Measurements from ENCODE around the gene STAG1. TPM values are rescaled to one million over a fixed set of nuclear protein-coding genes. Genes with fewer than 3 reads are reported as not detected.

The STAG1 gene
- total and polyA plus RNA-seq, 9 of the 15 experiments (the other 6 are each of a cell fraction or from before 2014, with no cell fraction given) = 2.7 to 17.7 (median 8.8) TPM

DNA sequence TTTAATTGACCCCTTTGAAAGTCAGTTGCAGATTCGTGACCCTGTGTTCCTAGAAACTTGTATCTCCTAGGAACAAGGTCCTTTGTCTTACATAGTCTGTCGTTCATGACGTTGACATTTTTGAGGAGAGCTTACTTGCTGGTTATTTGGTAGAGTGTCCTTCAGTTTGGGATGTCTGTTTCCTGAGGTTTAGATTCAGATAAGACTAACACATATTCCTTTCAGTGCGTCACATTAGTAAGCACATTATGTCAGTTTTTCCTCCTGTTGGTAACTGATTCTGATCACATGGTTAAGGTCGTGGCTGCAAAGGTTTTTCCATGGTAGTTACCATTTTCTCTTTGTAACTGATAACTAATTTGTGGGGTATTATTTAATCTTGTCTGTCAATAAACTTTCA, 421.3 kb downstream of the STAG1 start:
- ATAC-seq (peak; percentile 67), FAIRE-seq (no peak), DNase-seq (ENCODE audit: extremely low read depth in 1 of 4, low spot score in 3 of 4) (peak in 2 of 4 experiments; percentile 25 to 53)
- Histone ChIP-seq H3K9ac (ENCODE audit: insufficient read depth in 1 of 2, low read depth in 2 of 2, low read length in 2 of 2) (no peak overlapping the region), H2AFZ (ENCODE audit: low read depth, low read length) (no peak overlapping the region), H4K20me1 (replicated peaks; ENCODE audit: control insufficient read depth, insufficient read depth, low read length) (no peaks in the 10 kb centered on the region), H3K9me3 (replicated peaks; ENCODE audit: control insufficient read depth, insufficient read depth, low read depth, low read length) (no peaks in the 10 kb centered on the region), H3K27ac (ENCODE audit: extremely low read depth, low read depth, low read length) (peak overlapping the region; percentile 17; the same call in 1 of the 3 replicates), H3K4me2 (ENCODE audit: insufficient read depth, low read length) (no peak overlapping the region), H3K4me1 (replicated peaks in 1 of 2; ENCODE audit: control insufficient read depth in 2 of 2, insufficient read depth in 2 of 2, low read length in 2 of 2) (no peaks in the 10 kb centered on the region; a peak in 2 of 5 replicates), H3K27me3 (ENCODE audit: control insufficient read depth in 2 of 2, insufficient read depth in 2 of 2, low read length in 2 of 2) (no peaks in the 10 kb centered on the region), H3K9me1 (ENCODE audit: control insufficient read depth, insufficient read depth, low read length) (no peaks in the 10 kb centered on the region), H3K36me3 (ENCODE audit: control insufficient read depth, insufficient read depth, low read length) (peaks cover 74% of the 10 kb centered on the region), H3K79me2 (ENCODE audit: control insufficient read depth, insufficient read depth, low read length) (no peaks in the 10 kb centered on the region), H3K4me3 (no peak overlapping the region)
- intact Hi-C loops (cut with micrococcal nuclease) (no loop called here), in situ Hi-C loops (cut with MboI) (no loop called here)
- no TSS peak for BruUV-seq (replicated peaks)
- WGBS (ENCODE audit: insufficient coverage, low coverage, missing lambda C conversion rate) = 21% methylated on average over 5 of the region's 5 CpGs
- ChIA-PET POLR2A (interaction anchor here (1.5 kb wide), 1 partner anchor 422 kb away, joined by 4 read pairs; the partner anchor contains the start of gene STAG1), CTCF (ENCODE audit: low intra/inter-chr PET ratio) (no interaction called here)
- TF ChIP-seq CREM (IDR thresholded peaks at IDR 0.05; ENCODE audit: low read depth) (peak; percentile 51), ZNF408 (CRISPR knock-in tag; IDR thresholded peaks at IDR 0.05; ENCODE audit: low read depth) (no peak), GATAD2A (IDR thresholded peaks at IDR 0.05) (no peak), CSDE1 (IDR thresholded peaks at IDR 0.05) (no peak), TCF7L2 (IDR thresholded peaks at IDR 0.05; ENCODE audit: low read depth, low read length) (no peak), SIRT6 (IDR thresholded peaks at IDR 0.05; ENCODE audit: low read depth, low read length) (no peak), CBFA2T3 (IDR thresholded peaks at IDR 0.05) (peak; percentile 51; the same call in 1 of the 2 replicates), ZNF165 (CRISPR knock-in tag; IDR thresholded peaks at IDR 0.05; ENCODE audit: borderline replicate concordance) (no peak), BRD9 (IDR thresholded peaks at IDR 0.05; ENCODE audit: low read depth, partially characterized antibody) (no peak), CHD1 (IDR thresholded peaks at IDR 0.05; ENCODE audit: low read length) (no peak), ZNF57 (CRISPR knock-in tag; IDR thresholded peaks at IDR 0.05) (no peak), MAFF (IDR thresholded peaks at IDR 0.05; ENCODE audit: low read length) (no peak), TCF3 (CRISPR knock-in tag; IDR thresholded peaks at IDR 0.05) (peak; percentile 26; the same call in 1 of the 2 replicates), ARID1B (IDR thresholded peaks at IDR 0.05) (peak; percentile 64), RAD51 (IDR thresholded peaks at IDR 0.05; ENCODE audit: borderline replicate concordance, low read depth) (0 out of 2 replicates have a peak, but pooled peaks have one; percentile 22), FOXM1 (IDR thresholded peaks at IDR 0.05; ENCODE audit: low read depth) (peak; percentile 35; the same call in 1 of the 2 replicates), FOXM1 (CRISPR knock-in tag; IDR thresholded peaks at IDR 0.05; ENCODE audit: low read depth) (no peak), HLTF (IDR thresholded peaks at IDR 0.05) (no peak)
- TF ChIP-seq, protein P1, sequence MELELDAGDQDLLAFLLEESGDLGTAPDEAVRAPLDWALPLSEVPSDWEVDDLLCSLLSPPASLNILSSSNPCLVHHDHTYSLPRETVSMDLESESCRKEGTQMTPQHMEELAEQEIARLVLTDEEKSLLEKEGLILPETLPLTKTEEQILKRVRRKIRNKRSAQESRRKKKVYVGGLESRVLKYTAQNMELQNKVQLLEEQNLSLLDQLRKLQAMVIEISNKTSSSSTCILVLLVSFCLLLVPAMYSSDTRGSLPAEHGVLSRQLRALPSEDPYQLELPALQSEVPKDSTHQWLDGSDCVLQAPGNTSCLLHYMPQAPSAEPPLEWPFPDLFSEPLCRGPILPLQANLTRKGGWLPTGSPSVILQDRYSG (tag; conservative IDR thresholded peaks at IDR 0.05; ENCODE audit: low read depth) = no peak
- TF ChIP-seq, protein P2, sequence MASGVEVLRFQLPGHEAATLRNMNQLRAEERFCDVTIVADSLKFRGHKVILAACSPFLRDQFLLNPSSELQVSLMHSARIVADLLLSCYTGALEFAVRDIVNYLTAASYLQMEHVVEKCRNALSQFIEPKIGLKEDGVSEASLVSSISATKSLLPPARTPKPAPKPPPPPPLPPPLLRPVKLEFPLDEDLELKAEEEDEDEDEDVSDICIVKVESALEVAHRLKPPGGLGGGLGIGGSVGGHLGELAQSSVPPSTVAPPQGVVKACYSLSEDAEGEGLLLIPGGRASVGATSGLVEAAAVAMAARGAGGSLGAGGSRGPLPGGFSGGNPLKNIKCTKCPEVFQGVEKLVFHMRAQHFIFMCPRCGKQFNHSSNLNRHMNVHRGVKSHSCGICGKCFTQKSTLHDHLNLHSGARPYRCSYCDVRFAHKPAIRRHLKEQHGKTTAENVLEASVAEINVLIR (CRISPR knock-in tag; IDR thresholded peaks at IDR 0.05) = peak; percentile 34; the same call in 1 of the 2 replicates
- TF ChIP-seq, protein P3, sequence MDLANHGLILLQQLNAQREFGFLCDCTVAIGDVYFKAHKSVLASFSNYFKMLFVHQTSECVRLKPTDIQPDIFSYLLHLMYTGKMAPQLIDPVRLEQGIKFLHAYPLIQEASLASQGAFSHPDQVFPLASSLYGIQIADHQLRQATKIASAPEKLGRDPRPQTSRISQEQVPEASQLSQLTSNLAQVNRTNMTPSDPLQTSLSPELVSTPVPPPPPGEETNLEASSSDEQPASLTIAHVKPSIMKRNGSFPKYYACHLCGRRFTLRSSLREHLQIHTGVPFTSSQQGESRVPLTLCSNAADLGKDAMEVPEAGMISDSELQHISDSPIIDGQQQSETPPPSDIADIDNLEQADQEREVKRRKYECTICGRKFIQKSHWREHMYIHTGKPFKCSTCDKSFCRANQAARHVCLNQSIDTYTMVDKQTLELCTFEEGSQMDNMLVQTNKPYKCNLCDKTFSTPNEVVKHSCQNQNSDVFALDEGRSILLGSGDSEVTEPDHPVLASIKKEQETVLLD (IDR thresholded peaks at IDR 0.05) = no peak
- TF ChIP-seq, protein P4, sequence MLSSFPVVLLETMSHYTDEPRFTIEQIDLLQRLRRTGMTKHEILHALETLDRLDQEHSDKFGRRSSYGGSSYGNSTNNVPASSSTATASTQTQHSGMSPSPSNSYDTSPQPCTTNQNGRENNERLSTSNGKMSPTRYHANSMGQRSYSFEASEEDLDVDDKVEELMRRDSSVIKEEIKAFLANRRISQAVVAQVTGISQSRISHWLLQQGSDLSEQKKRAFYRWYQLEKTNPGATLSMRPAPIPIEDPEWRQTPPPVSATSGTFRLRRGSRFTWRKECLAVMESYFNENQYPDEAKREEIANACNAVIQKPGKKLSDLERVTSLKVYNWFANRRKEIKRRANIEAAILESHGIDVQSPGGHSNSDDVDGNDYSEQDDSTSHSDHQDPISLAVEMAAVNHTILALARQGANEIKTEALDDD (IDR thresholded peaks at IDR 0.05) = peak; percentile 84

Data from K562 (cell line).